HG03280 (cell line): ENCODE results near the gene ADH1C.

Experiments
- ATAC-seq: cut with Tn5 transposase; IDR thresholded peaks from one replicate; pipeline ENCODE4 v1.9.1; 2021; ENCODE audit warnings: mild to moderate bottlenecking, moderate library complexity; ENCODE audit not compliant: unreplicated experiment

Gene ADH1C

GRCh38 chr4:99305638-99306400, 46.7 kb downstream of the ADH1C start:
- ATAC-seq = no peak

DNA sequence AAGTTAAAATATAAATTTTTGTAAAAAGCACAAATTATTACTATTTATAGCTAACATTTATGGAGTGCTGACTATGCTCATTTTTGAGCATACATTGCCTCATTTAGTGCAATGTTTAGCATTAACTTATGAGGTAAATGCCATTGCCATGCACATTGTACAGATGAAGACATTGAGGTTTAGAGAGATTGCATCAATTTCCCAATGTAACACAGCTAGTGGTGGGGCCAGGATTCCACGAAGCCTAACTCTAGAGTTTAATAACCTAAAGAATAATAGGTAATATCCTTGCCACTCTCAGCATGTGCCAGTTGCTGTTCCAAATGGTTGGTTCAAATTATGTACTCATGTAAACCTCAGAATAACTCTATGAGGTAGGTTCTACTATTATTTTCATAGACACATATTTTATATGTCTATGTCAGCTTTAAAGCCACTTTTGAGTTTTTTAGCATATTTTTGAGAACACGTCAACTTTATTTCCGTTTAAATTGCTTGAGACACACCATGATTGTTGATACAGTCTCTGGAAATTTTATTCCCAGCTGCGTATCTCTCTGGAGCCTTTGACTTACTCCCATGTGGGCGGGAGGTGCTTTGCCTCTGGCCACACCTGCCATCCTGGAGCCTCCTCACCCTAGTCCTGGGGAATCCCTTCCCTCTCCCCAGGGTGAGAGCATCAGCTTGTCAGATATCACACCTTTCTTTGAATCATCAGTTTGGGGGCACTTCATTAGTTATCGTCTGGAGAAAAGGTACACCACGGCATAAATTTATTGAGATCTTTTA, 51.0 kb downstream of the ADH1C start:
- no peak for ATAC-seq

DNA sequence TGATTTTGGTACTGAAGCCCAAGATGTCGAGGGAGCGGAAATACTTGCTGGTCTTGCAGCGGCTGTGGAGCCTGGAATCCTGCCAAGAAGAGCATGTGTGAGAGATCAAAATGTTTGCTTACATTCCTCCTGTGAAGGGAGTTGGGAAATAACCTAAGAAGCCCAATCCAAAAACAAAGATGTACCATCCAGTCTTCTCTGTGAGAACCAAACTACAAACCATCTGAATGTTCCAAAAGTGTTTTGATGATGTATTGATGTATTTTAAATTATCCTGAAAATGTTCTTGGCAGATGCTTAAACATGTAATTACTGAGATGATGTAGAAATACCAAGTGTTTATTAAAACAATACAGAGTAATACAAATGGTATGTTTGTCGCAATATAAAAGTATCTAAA, 51.6 kb downstream of the ADH1C start:
- ATAC-seq = no peak

GRCh38 chr4:99293357-99293756, 59.2 kb downstream of the ADH1C start:
- no peak for ATAC-seq

DNA sequence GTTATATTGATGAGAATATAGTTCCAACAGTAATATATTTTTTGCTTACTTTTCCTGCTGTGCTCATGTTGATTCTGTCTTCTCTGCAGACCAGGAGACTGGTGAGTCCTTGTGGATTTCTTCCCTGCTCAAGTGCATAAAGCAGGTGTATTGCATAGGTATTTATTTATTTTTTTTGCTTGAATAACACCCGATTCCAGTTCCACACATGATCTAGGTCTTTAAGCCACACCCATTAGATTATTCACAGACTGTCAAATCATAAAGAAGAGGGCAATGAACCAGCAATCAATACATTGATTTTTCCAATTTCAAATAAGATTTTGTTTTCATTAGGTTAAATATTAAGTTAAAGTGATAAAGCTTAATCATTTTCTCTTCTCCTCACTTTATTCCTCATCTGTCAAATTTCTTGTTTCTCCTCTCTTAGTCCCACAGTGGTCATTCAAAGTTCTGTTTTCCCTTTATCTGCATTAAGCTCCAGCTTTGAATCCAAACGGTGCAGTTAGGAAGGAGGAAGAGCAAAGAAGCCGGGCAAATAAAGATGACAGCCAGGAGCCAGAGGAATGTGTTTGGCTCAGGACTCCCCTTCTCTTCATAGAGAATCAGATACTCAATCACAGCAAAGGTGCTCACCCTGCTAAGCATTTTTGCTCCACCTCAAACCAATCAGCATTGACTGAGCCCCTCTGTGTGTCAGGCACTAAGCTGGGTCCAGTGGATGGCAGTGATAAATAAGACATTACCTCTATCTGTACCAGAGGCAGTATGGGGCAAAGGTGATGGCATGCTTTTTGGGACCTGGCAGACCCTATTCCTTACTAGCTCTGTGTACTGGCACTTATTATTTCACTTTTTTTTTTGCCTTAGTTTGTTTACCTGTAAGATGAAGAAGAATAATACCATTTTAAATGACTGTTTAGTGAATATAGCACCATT, 61.4 kb downstream of the ADH1C start, which contains the start of gene ADH1A:
TSS of gene ADH1A (minus strand) at position 138 of the 939 bp plus-strand sequence. CDS start at position 67, 71 bp downstream.
- no peak for ATAC-seq
